SK-N-SH treated with all-trans-retinoic acid at 6 μM for 48 hours (cell line): Measurements from ENCODE around the gene ATOX1.
"Not testable (repeated sequence)": the region's sequence is repeated elsewhere in the genome, so short reads cannot be mapped to it uniquely, and the experiment has no call there.

Experiments used
- ATAC-seq: fragments of 200-7000 bp; cut with Tn5 transposase; 3 replicates; pipeline ENCODE4 v1.9.1; 2020; ENCODE audit warnings: mild to moderate bottlenecking, moderate library complexity
- ARNTL ChIP-seq: fragments of 450-650 bp; formaldehyde crosslinking; IDR thresholded peaks from 2 replicates; pipeline ENCODE4 v1.5.0; 2020; ENCODE audit warnings: low read depth, mild to moderate bottlenecking, moderate library complexity, borderline replicate concordance
- BACH2 ChIP-seq: fragments of 250-450 bp; sonication (Bioruptor Pico); IDR thresholded peaks from 2 replicates; pipeline ENCODE4 v1.9.0; 2021; ENCODE audit warnings: mild to moderate bottlenecking, borderline replicate concordance
- CREB5 ChIP-seq: fragments of 250-450 bp; sonication (Bioruptor Pico); IDR thresholded peaks from 2 replicates; pipeline ENCODE4 v1.5.1; 2020; ENCODE audit warnings: low read depth, mild to moderate bottlenecking, moderate library complexity
- CSDC2 ChIP-seq: fragments of 250-450 bp; sonication (Bioruptor Pico); IDR thresholded peaks from 2 replicates; pipeline ENCODE4 v1.5.0; 2020; ENCODE audit warnings: mild to moderate bottlenecking, moderate library complexity
- CSRNP3 ChIP-seq: fragments of 250-450 bp; sonication (Bioruptor Pico); IDR thresholded peaks from 2 replicates; pipeline ENCODE4 v1.5.1; 2021; ENCODE audit warnings: mild to moderate bottlenecking, moderate library complexity
- ESRRG ChIP-seq: fragments of 250-450 bp; sonication (Bioruptor Pico); IDR thresholded peaks from 2 replicates; pipeline ENCODE4 v1.6.1; 2021; ENCODE audit warnings: mild to moderate bottlenecking
- GLIS3 ChIP-seq: fragments of 250-450 bp; sonication (Bioruptor Pico); IDR thresholded peaks from 2 replicates; pipeline ENCODE4 v1.5.0; 2020; ENCODE audit warnings: mild to moderate bottlenecking, moderate library complexity
- ISL1 ChIP-seq: fragments of 250-450 bp; sonication (Bioruptor Pico); IDR thresholded peaks from 2 replicates; pipeline ENCODE4 v2.1.2; 2022; ENCODE audit warnings: mild to moderate bottlenecking, moderate library complexity
- OSR1 ChIP-seq: fragments of 250-450 bp; sonication (Bioruptor Pico); IDR thresholded peaks from 2 replicates; pipeline ENCODE4 v1.8.0; 2022; ENCODE audit warnings: moderate library complexity, mild to moderate bottlenecking, inconsistent platforms
- PATZ1 ChIP-seq: fragments of 250-450 bp; sonication (Bioruptor Pico); IDR thresholded peaks from 2 replicates; pipeline ENCODE4 v1.8.0; 2020; ENCODE audit warnings: mild to moderate bottlenecking, moderate library complexity, borderline replicate concordance
- POU6F1 ChIP-seq: fragments of 250-450 bp; sonication (Bioruptor Pico); IDR thresholded peaks from 2 replicates; pipeline ENCODE4 v1.8.0; 2021; ENCODE audit warnings: low read depth, mild to moderate bottlenecking, moderate library complexity, borderline replicate concordance
- RARB ChIP-seq: fragments of 250-450 bp; sonication (Bioruptor Pico); IDR thresholded peaks from 2 replicates; pipeline ENCODE4 v1.8.0; 2021; ENCODE audit warnings: mild to moderate bottlenecking, moderate library complexity
- TSHZ2 ChIP-seq: fragments of 250-450 bp; sonication (Bioruptor Pico); IDR thresholded peaks from 2 replicates; pipeline ENCODE4 v1.5.0; 2020; ENCODE audit warnings: mild to moderate bottlenecking, moderate library complexity
- ZC3H10 ChIP-seq: fragments of 250-450 bp; sonication (Bioruptor Pico); IDR thresholded peaks from 2 replicates; pipeline ENCODE4 v1.5.1; 2021; ENCODE audit warnings: mild to moderate bottlenecking, moderate library complexity
- ZFP3 ChIP-seq: fragments of 250-450 bp; sonication (Bioruptor Pico); IDR thresholded peaks from 2 replicates; pipeline ENCODE4 v1.5.0; 2020; ENCODE audit warnings: mild to moderate bottlenecking, moderate library complexity
- ZFP30 ChIP-seq: fragments of 450-650 bp; formaldehyde crosslinking; IDR thresholded peaks from 2 replicates; pipeline ENCODE4 v1.5.0; 2022; ENCODE audit warnings: mild to moderate bottlenecking, moderate library complexity
- ZNF565 ChIP-seq: fragments of 450-650 bp; formaldehyde crosslinking; conservative IDR thresholded peaks from 2 replicates; pipeline ENCODE4 v1.5.0; 2020; ENCODE audit warnings: low read depth, mild to moderate bottlenecking, moderate library complexity
- ZNF70 ChIP-seq: fragments of 450-650 bp; formaldehyde crosslinking; IDR thresholded peaks from 2 replicates; pipeline ENCODE4 v1.5.0; 2020; ENCODE audit warnings: mild to moderate bottlenecking, moderate library complexity
- ZNF8 ChIP-seq: fragments of 450-650 bp; formaldehyde crosslinking; IDR thresholded peaks from 2 replicates; pipeline ENCODE4 v1.5.0; 2020; ENCODE audit warnings: mild to moderate bottlenecking, moderate library complexity

Gene ATOX1

GRCh38 chr5:151784141-151784540 is 25.7 kb upstream of the ATOX1 start:
- ATAC-seq: no peak
- TF ChIP-seq ZNF70 (CRISPR knock-in tag): no peak
- no peak for TF ChIP-seq CSDC2 (CRISPR knock-in tag)
- TF ChIP-seq OSR1 (CRISPR knock-in tag): no peak
- no peak for TF ChIP-seq GLIS3 (CRISPR knock-in tag)
- no peak for TF ChIP-seq ESRRG (CRISPR knock-in tag)
- TF ChIP-seq ZNF8 (CRISPR knock-in tag): no peak
- TF ChIP-seq CREB5 (CRISPR knock-in tag): no peak
- no peak for TF ChIP-seq ZC3H10
- no peak for TF ChIP-seq BACH2 (CRISPR knock-in tag)
- no peak for TF ChIP-seq POU6F1 (CRISPR knock-in tag)
- TF ChIP-seq TSHZ2 (CRISPR knock-in tag): no peak
- no peak for TF ChIP-seq RARB (CRISPR knock-in tag)
- no peak for TF ChIP-seq ZNF565 (CRISPR knock-in tag)
- TF ChIP-seq PATZ1: no peak
- TF ChIP-seq ZFP3 (CRISPR knock-in tag): no peak
- no peak for TF ChIP-seq ISL1 (CRISPR knock-in tag)
- no peak for TF ChIP-seq ZFP30 (CRISPR knock-in tag)
- no peak for TF ChIP-seq ARNTL (CRISPR knock-in tag)

GRCh38 chr5:151783664-151784063 is 25.2 kb upstream of the ATOX1 start:
- ATAC-seq: not testable (repeated sequence)

- no peak for ATAC-seq
Observed at GRCh38 chr5:151781201-151781600, 22.8 kb upstream of the ATOX1 start.

More at GRCh38 chr5:151781201-151781600, 22.8 kb upstream of the ATOX1 start:
- TF ChIP-seq ZNF565 (CRISPR knock-in tag) (no peak), CSRNP3 (no peak), TSHZ2 (CRISPR knock-in tag) (no peak)
